NT2/D1 (cell line): Measurements from ENCODE around the gene BOLA3.

Experiments
- SUZ12 ChIP-seq: IDR thresholded peaks from 2 replicates; pipeline ENCODE4 v1.6.1; 2011; ENCODE audit not compliant: insufficient read length, insufficient read depth; ENCODE audit errors: extremely low read depth
- YY1 ChIP-seq: IDR thresholded peaks from 2 replicates; pipeline ENCODE4 v1.6.1; 2011; ENCODE audit not compliant: insufficient read length, insufficient read depth
- ZNF274 ChIP-seq: IDR thresholded peaks from 2 replicates; pipeline ENCODE4 v1.6.1; 2011; ENCODE audit warnings: mild to moderate bottlenecking, low read depth, low read length

GRCh38 chr2:74181739-74182138 lies 34.0 kb upstream of the BOLA3 start:
- TF ChIP-seq YY1, result no peak
- TF ChIP-seq ZNF274, result no peak
- no peak for TF ChIP-seq SUZ12
